Measurements from ENCODE around the gene RBMS2. TPM values are rescaled to one million over a fixed set of nuclear protein-coding genes. Genes with fewer than 3 reads are reported as not detected.

Gene RBMS2
- total and polyA plus RNA-seq, 2 donors (not counting 1 experiment from before 2014, with no cell fraction given), result 0.81 to 7.6 TPM

GRCh38 chr12:56476972-56477432 is 44.6 kb upstream of the RBMS2 start:
- POLR2A ChIA-PET, result interaction anchor here (0.6 kb wide), 1 partner anchor 1076 kb away, joined by 6 read pairs; no protein-coding TSS in a partner anchor
- TF ChIP-seq EZH2 (IDR thresholded peaks at IDR 0.05; ENCODE audit: borderline replicate concordance, insufficient read depth, low read depth, low read length, poor library complexity, severe bottlenecking) (no peak), CTCF (IDR thresholded peaks at IDR 0.05) (no peak)
- no peak overlapping the region for H3K27ac ChIP-seq (ENCODE audit: low read length in 2 of 2)
- H3K4me3 ChIP-seq (ENCODE audit: control extremely low read depth in 1 of 5, extremely low read depth in 1 of 5, insufficient read depth in 1 of 5, low read depth in 2 of 5, low read length in 4 of 5), result no peak overlapping the region
- intact Hi-C loops (cut with micrococcal nuclease), result no loop called here
- no peaks in the 10 kb centered on the region for H3K9me3 ChIP-seq (ENCODE audit: control extremely low read depth in 1 of 3, control insufficient read depth in 2 of 3, insufficient read depth in 1 of 3, low read length in 2 of 3)
- 100% methylated on average over 1 of the region's 1 CpG for WGBS (ENCODE audit: insufficient coverage)
- CTCF ChIA-PET, result interaction anchor here (0.7 kb wide), 1 partner anchor 333 kb away, joined by 3 read pairs; no protein-coding TSS in a partner anchor
- H3K27me3 Mint-ChIP-seq, result no peaks in the 10 kb centered on the region
- no peak overlapping the region for H3K4me2 ChIP-seq (replicated peaks; ENCODE audit: low read depth, low read length, poor library complexity, severe bottlenecking)
- peaks cover 25% of the 10 kb centered on the region for H3K79me2 ChIP-seq (ENCODE audit: control insufficient read depth, insufficient read depth, low read length)
- no peak overlapping the region for H3K9ac ChIP-seq (ENCODE audit: low read length)
- no peaks in the 10 kb centered on the region for H3K27me3 ChIP-seq (replicated peaks in 1 of 4; ENCODE audit: control extremely low read depth in 1 of 4, control insufficient read depth in 3 of 4, insufficient read depth in 4 of 4, low read length in 3 of 4)
- H3K4me3 Mint-ChIP-seq, result no peak overlapping the region
- no peaks in the 10 kb centered on the region for H3K4me1 ChIP-seq (ENCODE audit: control insufficient read depth in 2 of 2, insufficient read depth in 2 of 2, low read length in 2 of 2)
- no peak overlapping the region for H2AFZ ChIP-seq (ENCODE audit: insufficient read depth, low read depth, low read length, poor library complexity, severe bottlenecking)
- peaks cover 5% of the 10 kb centered on the region for H3K4me1 Mint-ChIP-seq
- DNase-seq (no peak), ATAC-seq (ENCODE audit: low read depth) (no peak)
- H3K36me3 ChIP-seq (replicated peaks in 1 of 2; ENCODE audit: control extremely low read depth in 1 of 2, control insufficient read depth in 1 of 2, extremely low read depth in 1 of 2, insufficient read depth in 2 of 2, low read length in 1 of 2), result peaks cover 2 to 6% of the 10 kb centered on the region in 2 experiments
- H3K27ac Mint-ChIP-seq, result no peak overlapping the region
- H3K9me3 Mint-ChIP-seq (ENCODE audit: insufficient read depth), result no peaks in the 10 kb centered on the region
- no peaks in the 10 kb centered on the region for H4K20me1 ChIP-seq (ENCODE audit: control insufficient read depth, insufficient read depth, low read length, poor library complexity, severe bottlenecking)

- TF ChIP-seq EZH2 (IDR thresholded peaks at IDR 0.05; ENCODE audit: borderline replicate concordance, insufficient read depth, low read depth, low read length, poor library complexity, severe bottlenecking), result no peak
- no peak for TF ChIP-seq CTCF (IDR thresholded peaks at IDR 0.05)
- H3K27me3 Mint-ChIP-seq, result no peaks in the 10 kb centered on the region
- Histone ChIP-seq H3K27ac (ENCODE audit: low read length in 2 of 2) (no peak overlapping the region), H2AFZ (ENCODE audit: insufficient read depth, low read depth, low read length, poor library complexity, severe bottlenecking) (no peak overlapping the region), H3K79me2 (ENCODE audit: control insufficient read depth, insufficient read depth, low read length) (peaks cover 25% of the 10 kb centered on the region), H3K4me2 (replicated peaks; ENCODE audit: low read depth, low read length, poor library complexity, severe bottlenecking) (no peak overlapping the region), H3K27me3 (replicated peaks in 1 of 4; ENCODE audit: control extremely low read depth in 1 of 4, control insufficient read depth in 3 of 4, insufficient read depth in 4 of 4, low read length in 3 of 4) (no peaks in the 10 kb centered on the region), H3K4me1 (ENCODE audit: control insufficient read depth in 2 of 2, insufficient read depth in 2 of 2, low read length in 2 of 2) (no peaks in the 10 kb centered on the region), H3K4me3 (ENCODE audit: control extremely low read depth in 1 of 5, extremely low read depth in 1 of 5, insufficient read depth in 1 of 5, low read depth in 2 of 5, low read length in 4 of 5) (no peak overlapping the region), H3K9me3 (ENCODE audit: control extremely low read depth in 1 of 3, control insufficient read depth in 2 of 3, insufficient read depth in 1 of 3, low read length in 2 of 3) (no peaks in the 10 kb centered on the region), H3K36me3 (replicated peaks in 1 of 2; ENCODE audit: control extremely low read depth in 1 of 2, control insufficient read depth in 1 of 2, extremely low read depth in 1 of 2, insufficient read depth in 2 of 2, low read length in 1 of 2) (peaks cover 2 to 6% of the 10 kb centered on the region in 2 experiments), H4K20me1 (ENCODE audit: control insufficient read depth, insufficient read depth, low read length, poor library complexity, severe bottlenecking) (no peaks in the 10 kb centered on the region), H3K9ac (ENCODE audit: low read length) (no peak overlapping the region)
- no peak for ATAC-seq (ENCODE audit: low read depth)
- peaks cover 5% of the 10 kb centered on the region for H3K4me1 Mint-ChIP-seq
- CTCF ChIA-PET, result no interaction called here
- POLR2A ChIA-PET, result no interaction called here
- H3K4me3 Mint-ChIP-seq, result no peak overlapping the region
- 96% methylated on average over 5 of the region's 6 CpGs for WGBS (ENCODE audit: insufficient coverage)
- no peak for DNase-seq
- H3K27ac Mint-ChIP-seq, result no peak overlapping the region
- intact Hi-C loops (cut with micrococcal nuclease), result no loop called here
- no peaks in the 10 kb centered on the region for H3K9me3 Mint-ChIP-seq (ENCODE audit: insufficient read depth)
Measured at GRCh38 chr12:56477521-56478225, 43.9 kb upstream of the RBMS2 start.
